ENCODE data around the gene ZNF217. TPM values are rescaled to one million over a fixed set of nuclear protein-coding genes. Genes with fewer than 3 reads are reported as not detected.
"Not testable (repeated sequence)": the region's sequence is repeated elsewhere in the genome, so short reads cannot be mapped to it uniquely, and the experiment has no call there.

The ZNF217 gene
- total and polyA plus RNA-seq, 4 donors, result 6.0 to 32.6 (median 24.5) TPM

DNA sequence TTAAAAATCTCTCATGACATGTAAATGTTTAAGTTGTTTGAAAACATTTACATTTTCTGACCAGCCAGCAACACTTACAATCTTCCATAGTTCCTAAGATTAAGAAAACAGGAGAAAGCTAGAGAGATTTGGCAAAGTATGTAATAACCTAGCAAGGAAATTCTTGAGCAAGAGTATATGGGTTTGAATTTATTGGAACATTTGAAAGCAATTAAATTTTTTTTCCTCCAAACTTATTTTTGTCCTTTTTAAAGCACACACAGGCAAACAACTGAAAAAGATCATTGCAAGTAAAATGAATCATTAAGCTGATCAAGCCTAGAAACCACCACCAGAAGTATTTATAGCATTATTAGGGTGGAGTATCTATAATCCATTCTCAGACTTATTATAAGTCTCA lies 20.1 kb upstream of the ZNF217 start:
- Histone ChIP-seq H3K4me3 (no peak overlapping the region), H3K4me1 (ENCODE audit: control insufficient read depth in 5 of 5, insufficient read depth in 5 of 5, low read length in 5 of 5) (peaks cover 1 to 28% (median 5%) of the 10 kb centered on the region in 5 donors), H3K9me3 (ENCODE audit: control insufficient read depth in 4 of 4, insufficient read depth in 3 of 4, low read length in 3 of 4) (no peaks in the 10 kb centered on the region), H3K36me3 (ENCODE audit: control insufficient read depth in 4 of 4, insufficient read depth in 4 of 4, low read length in 4 of 4) (no peaks in the 10 kb centered on the region), H3K9ac (ENCODE audit: insufficient read depth in 1 of 2, low read length in 2 of 2) (no peak overlapping the region), H3K27me3 (ENCODE audit: control insufficient read depth in 3 of 3, insufficient read depth in 3 of 3, low read length in 2 of 3) (no peaks in the 10 kb centered on the region), H3K27ac (ENCODE audit: low read depth in 1 of 2, low read length in 1 of 2) (no peak overlapping the region)
- ATAC-seq (ENCODE audit: insufficient read depth, low FRiP score) (no peak), DNase-seq (peak in 1 of 3 donors; percentile 32)
- TF ChIP-seq, protein P1, sequence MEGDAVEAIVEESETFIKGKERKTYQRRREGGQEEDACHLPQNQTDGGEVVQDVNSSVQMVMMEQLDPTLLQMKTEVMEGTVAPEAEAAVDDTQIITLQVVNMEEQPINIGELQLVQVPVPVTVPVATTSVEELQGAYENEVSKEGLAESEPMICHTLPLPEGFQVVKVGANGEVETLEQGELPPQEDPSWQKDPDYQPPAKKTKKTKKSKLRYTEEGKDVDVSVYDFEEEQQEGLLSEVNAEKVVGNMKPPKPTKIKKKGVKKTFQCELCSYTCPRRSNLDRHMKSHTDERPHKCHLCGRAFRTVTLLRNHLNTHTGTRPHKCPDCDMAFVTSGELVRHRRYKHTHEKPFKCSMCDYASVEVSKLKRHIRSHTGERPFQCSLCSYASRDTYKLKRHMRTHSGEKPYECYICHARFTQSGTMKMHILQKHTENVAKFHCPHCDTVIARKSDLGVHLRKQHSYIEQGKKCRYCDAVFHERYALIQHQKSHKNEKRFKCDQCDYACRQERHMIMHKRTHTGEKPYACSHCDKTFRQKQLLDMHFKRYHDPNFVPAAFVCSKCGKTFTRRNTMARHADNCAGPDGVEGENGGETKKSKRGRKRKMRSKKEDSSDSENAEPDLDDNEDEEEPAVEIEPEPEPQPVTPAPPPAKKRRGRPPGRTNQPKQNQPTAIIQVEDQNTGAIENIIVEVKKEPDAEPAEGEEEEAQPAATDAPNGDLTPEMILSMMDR (IDR thresholded peaks at IDR 0.05; ENCODE audit: control extremely low read depth, extremely low read depth), result no peak

GRCh38 chr20:53612289-53612688 lies 18.6 kb upstream of the ZNF217 start:
- not testable (repeated sequence) for ATAC-seq (ENCODE audit: insufficient read depth, low FRiP score); H3K4me3 ChIP-seq; H3K27me3 ChIP-seq (ENCODE audit: control insufficient read depth in 3 of 3, insufficient read depth in 3 of 3, low read length in 2 of 3); DNase-seq; H3K9me3 ChIP-seq (ENCODE audit: control insufficient read depth in 4 of 4, insufficient read depth in 3 of 4, low read length in 3 of 4); H3K9ac ChIP-seq (ENCODE audit: insufficient read depth in 1 of 2, low read length in 2 of 2); H3K36me3 ChIP-seq (ENCODE audit: control insufficient read depth in 4 of 4, insufficient read depth in 4 of 4, low read length in 4 of 4); H3K27ac ChIP-seq (ENCODE audit: low read depth in 1 of 2, low read length in 1 of 2)
- peaks cover 1 to 33% (median 5%) of the 10 kb centered on the region in 5 donors for H3K4me1 ChIP-seq (ENCODE audit: control insufficient read depth in 5 of 5, insufficient read depth in 5 of 5, low read length in 5 of 5)
- 93 to 94% methylated on average over 8 of the region's 8 CpGs for WGBS, 2 donors

DNA sequence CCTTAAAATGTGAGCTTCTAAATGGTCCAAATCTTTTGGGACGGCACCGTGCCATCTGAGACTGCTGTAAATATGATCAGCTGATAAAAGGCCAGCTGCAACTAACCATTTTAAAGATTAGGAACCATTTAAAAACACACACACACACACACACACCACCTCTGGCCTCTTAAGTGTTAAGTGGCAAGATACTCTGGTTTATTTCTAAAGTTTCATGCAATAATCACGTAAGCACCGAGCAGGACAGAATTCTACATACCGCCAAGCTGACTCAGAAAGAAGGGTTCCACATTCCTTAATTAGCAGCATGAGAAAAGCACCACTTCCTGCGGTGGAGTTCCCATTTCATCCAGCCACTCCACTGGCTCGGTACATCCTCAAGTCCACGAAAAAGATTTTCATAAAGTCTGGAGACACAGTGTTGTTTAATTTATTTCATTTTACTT lies 17.8 kb upstream of the ZNF217 start:
- TF ChIP-seq, protein P1 (IDR thresholded peaks at IDR 0.05; ENCODE audit: control extremely low read depth, extremely low read depth), result no peak
- 8 to 20% methylated on average over 8 of the region's 8 CpGs for WGBS, 2 donors
- no peak overlapping the region for H3K4me3 ChIP-seq
- DNase-seq, result peak; percentile 62 to 80 (median 77)
- H3K27me3 ChIP-seq (ENCODE audit: control insufficient read depth in 3 of 3, insufficient read depth in 3 of 3, low read length in 2 of 3), result no peaks in the 10 kb centered on the region
- H3K27ac ChIP-seq (ENCODE audit: low read depth in 1 of 2, low read length in 1 of 2), result peak overlapping the region; percentile 14 to 51
- peak overlapping the region in 1 of 2 donors; percentile 59 for H3K9ac ChIP-seq (ENCODE audit: insufficient read depth in 1 of 2, low read length in 2 of 2)
- H3K4me1 ChIP-seq (ENCODE audit: control insufficient read depth in 5 of 5, insufficient read depth in 5 of 5, low read length in 5 of 5), result peaks cover 1 to 33% (median 5%) of the 10 kb centered on the region in 5 donors
- H3K36me3 ChIP-seq (ENCODE audit: control insufficient read depth in 4 of 4, insufficient read depth in 4 of 4, low read length in 4 of 4), result no peaks in the 10 kb centered on the region
- no peaks in the 10 kb centered on the region for H3K9me3 ChIP-seq (ENCODE audit: control insufficient read depth in 4 of 4, insufficient read depth in 3 of 4, low read length in 3 of 4)
- no peak for ATAC-seq (ENCODE audit: insufficient read depth, low FRiP score)

DNA sequence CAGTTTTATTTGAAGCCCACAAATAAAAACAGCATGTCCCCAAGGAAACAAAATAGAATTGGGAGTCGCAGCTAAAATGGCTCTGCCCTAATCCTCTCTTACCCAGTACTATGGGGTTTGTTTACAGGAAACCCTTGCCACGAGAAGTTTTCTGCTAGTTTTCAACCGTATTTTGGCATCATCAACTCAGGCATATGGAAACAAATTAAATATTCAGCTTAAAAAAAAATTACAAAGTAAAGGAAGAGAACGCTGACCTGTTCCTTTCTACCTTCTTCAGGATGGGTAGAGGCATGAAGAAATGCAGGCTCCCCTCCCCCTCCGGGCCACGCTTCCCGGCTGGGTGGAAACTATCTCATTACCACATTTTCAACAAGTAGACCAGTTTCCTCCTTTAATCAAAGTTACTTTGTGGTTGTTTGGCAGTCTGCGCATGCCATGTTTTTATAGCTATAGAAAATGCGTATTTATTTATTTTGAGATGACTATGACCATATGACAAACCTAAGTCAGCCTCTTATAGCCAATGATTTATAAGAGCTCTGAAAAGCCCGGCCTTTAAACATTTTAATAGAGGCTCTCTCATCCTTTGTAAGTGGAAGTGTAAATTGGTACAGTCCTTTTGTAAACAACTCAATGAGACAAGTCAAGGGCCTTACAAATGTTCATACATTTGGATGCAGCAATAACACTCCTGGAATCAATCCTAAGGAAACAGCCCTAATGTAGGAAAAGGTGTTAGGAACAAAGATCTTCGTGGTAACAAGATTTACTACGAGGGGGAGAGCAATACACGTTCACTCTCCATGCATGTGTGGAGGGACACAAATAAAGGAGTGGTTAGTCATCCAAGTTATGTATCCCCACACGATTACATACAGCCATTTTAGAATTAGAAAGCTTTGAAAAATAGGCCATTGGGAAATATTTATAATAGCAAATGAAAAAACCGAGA lies 16.1 kb upstream of the ZNF217 start:
- H3K9ac ChIP-seq (ENCODE audit: insufficient read depth in 1 of 2, low read length in 2 of 2), result peak overlapping the region in 1 of 2 donors; percentile 61
- DNase-seq (peak; percentile 51 to 79 (median 71)), ATAC-seq (ENCODE audit: insufficient read depth, low FRiP score) (no peak)
- H3K27ac ChIP-seq (ENCODE audit: low read depth in 1 of 2, low read length in 1 of 2), result peak overlapping the region in 1 of 2 donors; percentile 79
- H3K4me1 ChIP-seq (ENCODE audit: control insufficient read depth in 5 of 5, insufficient read depth in 5 of 5, low read length in 5 of 5), result peaks cover 3 to 33% (median 5%) of the 10 kb centered on the region in 5 donors
- TF ChIP-seq, protein P1 (IDR thresholded peaks at IDR 0.05; ENCODE audit: control extremely low read depth, extremely low read depth), result no peak
- H3K36me3 ChIP-seq (ENCODE audit: control insufficient read depth in 4 of 4, insufficient read depth in 4 of 4, low read length in 4 of 4), result no peaks in the 10 kb centered on the region
- H3K27me3 ChIP-seq (ENCODE audit: control insufficient read depth in 3 of 3, insufficient read depth in 3 of 3, low read length in 2 of 3), result no peaks in the 10 kb centered on the region
- no peak overlapping the region for H3K4me3 ChIP-seq
- no peaks in the 10 kb centered on the region for H3K9me3 ChIP-seq (ENCODE audit: control insufficient read depth in 4 of 4, insufficient read depth in 3 of 4, low read length in 3 of 4)
- 27 to 28% methylated on average over 15 of the region's 15 CpGs for WGBS, 2 donors
